AG09319 (cell line): ENCODE results near the gene ARHGAP21.

ENCODE experiments used
- DNase-seq: peaks from one replicate; pipeline ENCODE4 v3.0.0-alpha.2; 2010; ENCODE audit warnings: low read depth; ENCODE audit errors: extremely low read depth
- TF ChIP-seq, protein P1 (sequence below): IDR thresholded peaks from 2 replicates; pipeline ENCODE4 v1.5.1; 2011; ENCODE audit warnings: low read depth, mild to moderate bottlenecking, inconsistent platforms, low read length, moderate library complexity

Gene ARHGAP21

GRCh38 chr10:24698270-24698669 is 25.4 kb downstream of the ARHGAP21 start:
- TF ChIP-seq, protein P1, sequence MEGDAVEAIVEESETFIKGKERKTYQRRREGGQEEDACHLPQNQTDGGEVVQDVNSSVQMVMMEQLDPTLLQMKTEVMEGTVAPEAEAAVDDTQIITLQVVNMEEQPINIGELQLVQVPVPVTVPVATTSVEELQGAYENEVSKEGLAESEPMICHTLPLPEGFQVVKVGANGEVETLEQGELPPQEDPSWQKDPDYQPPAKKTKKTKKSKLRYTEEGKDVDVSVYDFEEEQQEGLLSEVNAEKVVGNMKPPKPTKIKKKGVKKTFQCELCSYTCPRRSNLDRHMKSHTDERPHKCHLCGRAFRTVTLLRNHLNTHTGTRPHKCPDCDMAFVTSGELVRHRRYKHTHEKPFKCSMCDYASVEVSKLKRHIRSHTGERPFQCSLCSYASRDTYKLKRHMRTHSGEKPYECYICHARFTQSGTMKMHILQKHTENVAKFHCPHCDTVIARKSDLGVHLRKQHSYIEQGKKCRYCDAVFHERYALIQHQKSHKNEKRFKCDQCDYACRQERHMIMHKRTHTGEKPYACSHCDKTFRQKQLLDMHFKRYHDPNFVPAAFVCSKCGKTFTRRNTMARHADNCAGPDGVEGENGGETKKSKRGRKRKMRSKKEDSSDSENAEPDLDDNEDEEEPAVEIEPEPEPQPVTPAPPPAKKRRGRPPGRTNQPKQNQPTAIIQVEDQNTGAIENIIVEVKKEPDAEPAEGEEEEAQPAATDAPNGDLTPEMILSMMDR: no peak
- no peak for DNase-seq

GRCh38 chr10:24697080-24697479 is 26.6 kb downstream of the ARHGAP21 start:
- TF ChIP-seq, protein P1: no peak
- no peak for DNase-seq

DNA sequence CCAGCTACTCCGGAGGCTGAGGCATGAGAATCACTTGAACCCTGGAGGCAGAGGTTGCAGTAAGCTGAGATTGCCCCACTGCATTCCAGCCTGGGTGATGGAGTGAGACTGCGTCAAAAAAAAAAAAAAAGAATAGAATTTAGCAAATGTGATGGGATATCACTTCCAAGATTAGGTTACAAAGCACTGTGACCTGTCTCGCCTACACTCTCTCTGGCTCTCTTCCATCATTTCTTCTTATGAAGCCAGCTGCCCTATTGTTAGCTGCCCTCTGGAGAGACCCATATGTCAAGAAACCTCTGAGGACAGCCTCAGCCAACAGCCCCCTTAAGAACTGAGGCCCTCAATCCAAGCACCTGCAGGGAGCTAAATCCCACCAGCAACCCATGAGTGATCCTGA is 28.2 kb downstream of the ARHGAP21 start:
- TF ChIP-seq, protein P1: no peak
- DNase-seq: no peak

DNA sequence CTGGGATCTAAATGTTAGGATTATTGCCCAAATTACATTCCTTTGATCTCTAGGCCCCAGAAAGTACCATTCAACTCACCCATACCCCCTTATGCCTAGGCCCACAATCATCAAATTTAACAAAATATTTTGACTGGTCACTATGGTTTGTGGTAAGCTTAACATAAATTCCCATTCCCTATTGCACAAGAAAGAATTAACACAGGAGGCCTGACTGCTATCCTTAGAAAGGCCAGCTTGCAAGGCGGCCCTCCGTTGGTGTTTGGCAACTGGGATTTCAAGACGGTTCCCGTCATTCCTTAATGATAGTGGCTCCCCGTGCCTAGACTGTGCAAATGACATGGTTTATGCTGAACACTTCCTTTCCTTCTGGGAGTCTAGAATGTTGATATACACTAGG is 29.6 kb downstream of the ARHGAP21 start:
- TF ChIP-seq, protein P1: no peak
- peak; percentile 16 for DNase-seq

- DNase-seq: no peak
- TF ChIP-seq, protein P1: no peak
Observed at GRCh38 chr10:24690961-24691512, 32.6 kb downstream of the ARHGAP21 start.

DNA sequence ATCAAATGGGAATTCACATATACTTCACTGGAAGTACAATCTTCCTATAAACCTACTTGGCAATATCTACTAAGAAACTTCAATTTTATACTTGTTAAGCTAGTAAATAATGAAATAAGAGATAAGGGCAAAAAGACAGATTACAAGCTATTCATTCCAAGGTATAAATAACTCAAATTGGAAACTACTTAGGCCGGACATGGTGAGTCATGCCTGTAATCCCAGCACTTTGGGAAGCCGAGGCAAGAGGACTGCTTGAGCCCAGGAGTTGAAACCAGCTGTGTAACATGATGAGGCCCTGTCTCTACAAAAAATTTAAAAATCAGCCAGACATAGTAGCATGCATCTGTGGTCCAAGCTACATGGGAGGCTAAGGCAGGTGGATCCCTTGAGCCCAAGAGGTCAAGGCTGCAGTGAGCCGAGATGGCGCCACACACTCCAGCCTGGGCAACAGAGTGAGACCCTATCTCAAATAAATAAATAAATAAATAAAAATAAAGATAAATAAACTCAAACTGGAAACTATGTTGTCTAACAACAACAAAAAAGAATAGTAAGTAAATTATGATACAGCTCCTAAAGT is 37.6 kb downstream of the ARHGAP21 start:
- peak; percentile 60 for DNase-seq

GRCh38 chr10:24683554-24683953 is 40.1 kb downstream of the ARHGAP21 start:
- DNase-seq: no peak
- TF ChIP-seq, protein P1: no peak

More for the DNA sequence above, 37.6 kb downstream of the ARHGAP21 start:
- TF ChIP-seq, protein P1: no peak
